PC-9 (cell line): ENCODE measurements around the gene TTC39A. TPM values are rescaled to one million over a fixed set of nuclear protein-coding genes. Genes with fewer than 3 reads are reported as not detected.

ENCODE experiments used
- BruUV-seq: library from RNA; stranded (reverse); fragments of 400-500 nt; replicated peaks from 2 replicates; lab custom pipeline; 2021; lab: Mats Ljungman, UMichigan
- CTCF ChIA-PET: fragments of 300-600 bp; sonication (Branson Sonifier 250); formaldehyde crosslinking; loops from one replicate; lab custom pipeline; 2022; ENCODE audit warnings: antibody characterized with exemption; lab: Charles Lee
- POLR2A ChIA-PET: fragments of 300-600 bp; sonication (Branson Sonifier 250); formaldehyde crosslinking; loops from one replicate; lab custom pipeline; 2022; ENCODE audit warnings: antibody characterized with exemption; ENCODE audit not compliant: unreplicated experiment; lab: Charles Lee
- DNase-seq, 2 experiments: peaks; one replicate each; pipeline versions ENCODE4 v3.0.0 to v3.0.0-alpha.2; 2015 to 2022; ENCODE audit warnings: mixed read lengths in 1 of 2
- H2AFZ ChIP-seq: fragments of 200-600 bp; sonication (generic); 2 replicates; pipeline ENCODE4 v1.8.1; 2017; ENCODE audit warnings: antibody characterized with exemption
- H3F3A ChIP-seq: fragments of 200-600 bp; sonication (generic); 2 replicates; pipeline ENCODE4 v1.8.1; 2017; ENCODE audit warnings: antibody characterized with exemption, mild to moderate bottlenecking, low read depth; ENCODE audit not compliant: insufficient read depth
- H3K27ac ChIP-seq: fragments of 200-600 bp; sonication (generic); 2 replicates; pipeline ENCODE4 v1.6.1; 2016; ENCODE audit warnings: mixed run types
- H3K27me3 ChIP-seq: fragments of 200-600 bp; sonication (generic); 2 replicates; pipeline ENCODE4 v1.6.1; 2016; ENCODE audit warnings: low read depth, mixed run types; ENCODE audit not compliant: insufficient read depth
- H3K36me3 ChIP-seq: fragments of 200-600 bp; sonication (generic); 2 replicates; pipeline ENCODE4 v1.6.1; 2016; ENCODE audit warnings: low read depth, mixed run types
- H3K4me1 ChIP-seq: fragments of 200-600 bp; sonication (generic); replicated peaks from 2 replicates; pipeline ENCODE4 v1.6.1; 2016; ENCODE audit warnings: mixed run types; ENCODE audit not compliant: insufficient read depth
- H3K4me2 ChIP-seq: fragments of 200-600 bp; sonication (generic); 2 replicates; pipeline ENCODE4 v1.6.1; 2017; ENCODE audit warnings: mixed run types
- H3K4me3 ChIP-seq: fragments of 200-600 bp; sonication (generic); 2 replicates; pipeline ENCODE4 v1.6.1; 2016; ENCODE audit warnings: mixed run types
- H3K79me2 ChIP-seq: fragments of 200-600 bp; sonication (generic); 2 replicates; pipeline ENCODE4 v1.6.1; 2017; ENCODE audit warnings: low read depth, mixed run types
- H3K9me2 ChIP-seq: fragments of 200-600 bp; sonication (generic); 2 replicates; pipeline ENCODE4 v1.8.1; 2017; ENCODE audit warnings: mild to moderate bottlenecking; ENCODE audit not compliant: insufficient read depth
- H3K9me3 ChIP-seq: fragments of 200-600 bp; sonication (generic); 2 replicates; pipeline ENCODE4 v1.8.1; 2016; ENCODE audit warnings: low read depth; ENCODE audit not compliant: insufficient read depth
- H4K20me1 ChIP-seq: fragments of 200-600 bp; sonication (generic); 2 replicates; pipeline ENCODE4 v1.8.1; 2017; ENCODE audit not compliant: insufficient read depth
- EZH2 ChIP-seq: fragments of 200-600 bp; sonication (generic); IDR thresholded peaks from 2 replicates; pipeline ENCODE4 v1.8.0; 2017; ENCODE audit warnings: antibody characterized with exemption, low read depth
- intact Hi-C: fragments of 100-400 bp; cut with micrococcal nuclease; formaldehyde crosslinking; loops from one replicate; pipeline ENCODE4 v1.10.0; 2022; ENCODE audit not compliant: unreplicated experiment
- total RNA-seq: library from RNA; stranded (reverse); gene quantifications from 2 replicates; pipeline ENCODE4 v1.2.3, GENCODE V29; 2021
- TF ChIP-seq, protein P1 (sequence below): fragments of 200-600 bp; sonication (generic); conservative IDR thresholded peaks from 2 replicates; pipeline ENCODE4 v1.6.1; 2017; ENCODE audit warnings: mixed run types, antibody characterized with exemption, mild to moderate bottlenecking, moderate library complexity

Gene TTC39A
- total RNA-seq, 1 experiment from 2014 or later = 7.3 TPM

DNA sequence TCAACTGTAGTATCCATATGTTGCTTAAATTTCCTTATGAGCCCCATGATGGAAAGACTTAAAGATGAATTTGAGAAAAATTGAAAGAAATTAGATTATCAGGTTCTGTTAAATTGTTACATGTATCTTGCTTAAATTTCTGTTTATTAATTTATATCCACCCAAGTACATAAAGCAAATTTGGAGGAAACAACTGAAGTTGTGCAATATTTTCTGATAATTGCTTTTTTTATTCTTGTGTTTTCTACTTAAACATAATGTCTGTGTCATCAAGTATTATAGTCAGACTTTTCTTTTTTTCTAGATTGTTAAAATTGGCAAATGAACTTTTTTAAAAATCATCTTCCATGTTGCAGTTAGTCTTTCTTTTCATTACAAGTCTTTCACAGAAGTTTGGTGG lies 57.4 kb downstream of the TTC39A start:
- Histone ChIP-seq H3K4me1 (peaks cover 7% of the 10 kb centered on the region), H3K9me3 (no peaks in the 10 kb centered on the region), H4K20me1 (no peaks in the 10 kb centered on the region; the same call in 1 of the 2 replicates), H3K27ac (no peak overlapping the region), H3F3A (peaks cover under 1% of the 10 kb centered on the region; the same call in 1 of the 2 replicates), H3K9me2 (no peaks in the 10 kb centered on the region), H3K27me3 (no peaks in the 10 kb centered on the region), H3K4me3 (no peak overlapping the region), H3K79me2 (peaks cover 13% of the 10 kb centered on the region), H3K4me2 (no peak overlapping the region), H3K36me3 (peaks cover 12% of the 10 kb centered on the region; the same call in 1 of the 2 replicates), H2AFZ (no peak overlapping the region)
- CTCF ChIA-PET = no interaction called here
- DNase-seq = no peak
- POLR2A ChIA-PET = no interaction called here
- BruUV-seq = no TSS peak
- intact Hi-C loops = no loop called here
- no peak for TF ChIP-seq EZH2
- TF ChIP-seq, protein P1, sequence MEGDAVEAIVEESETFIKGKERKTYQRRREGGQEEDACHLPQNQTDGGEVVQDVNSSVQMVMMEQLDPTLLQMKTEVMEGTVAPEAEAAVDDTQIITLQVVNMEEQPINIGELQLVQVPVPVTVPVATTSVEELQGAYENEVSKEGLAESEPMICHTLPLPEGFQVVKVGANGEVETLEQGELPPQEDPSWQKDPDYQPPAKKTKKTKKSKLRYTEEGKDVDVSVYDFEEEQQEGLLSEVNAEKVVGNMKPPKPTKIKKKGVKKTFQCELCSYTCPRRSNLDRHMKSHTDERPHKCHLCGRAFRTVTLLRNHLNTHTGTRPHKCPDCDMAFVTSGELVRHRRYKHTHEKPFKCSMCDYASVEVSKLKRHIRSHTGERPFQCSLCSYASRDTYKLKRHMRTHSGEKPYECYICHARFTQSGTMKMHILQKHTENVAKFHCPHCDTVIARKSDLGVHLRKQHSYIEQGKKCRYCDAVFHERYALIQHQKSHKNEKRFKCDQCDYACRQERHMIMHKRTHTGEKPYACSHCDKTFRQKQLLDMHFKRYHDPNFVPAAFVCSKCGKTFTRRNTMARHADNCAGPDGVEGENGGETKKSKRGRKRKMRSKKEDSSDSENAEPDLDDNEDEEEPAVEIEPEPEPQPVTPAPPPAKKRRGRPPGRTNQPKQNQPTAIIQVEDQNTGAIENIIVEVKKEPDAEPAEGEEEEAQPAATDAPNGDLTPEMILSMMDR = no peak

DNA sequence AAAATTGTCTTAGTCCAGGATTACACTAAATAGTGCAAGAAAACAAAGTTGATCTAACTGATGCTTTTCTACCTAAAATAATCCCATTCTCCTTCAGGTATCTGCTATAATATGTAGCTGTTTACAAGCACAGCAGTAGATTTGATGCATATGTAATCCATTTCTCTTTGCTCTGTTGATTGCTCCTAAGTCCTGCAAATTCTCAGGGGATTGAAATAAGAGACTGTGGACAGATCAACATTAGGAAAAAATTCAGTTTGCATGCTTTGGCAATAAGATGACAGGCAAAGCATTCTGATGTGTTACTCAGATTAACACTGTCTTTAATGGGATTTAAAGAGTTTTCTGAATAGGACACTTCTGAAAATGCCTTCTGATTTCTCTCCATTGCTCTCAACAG lies 59.6 kb downstream of the TTC39A start:
- H3K79me2 ChIP-seq = peaks cover 34% of the 10 kb centered on the region
- no TSS peak for BruUV-seq

DNA sequence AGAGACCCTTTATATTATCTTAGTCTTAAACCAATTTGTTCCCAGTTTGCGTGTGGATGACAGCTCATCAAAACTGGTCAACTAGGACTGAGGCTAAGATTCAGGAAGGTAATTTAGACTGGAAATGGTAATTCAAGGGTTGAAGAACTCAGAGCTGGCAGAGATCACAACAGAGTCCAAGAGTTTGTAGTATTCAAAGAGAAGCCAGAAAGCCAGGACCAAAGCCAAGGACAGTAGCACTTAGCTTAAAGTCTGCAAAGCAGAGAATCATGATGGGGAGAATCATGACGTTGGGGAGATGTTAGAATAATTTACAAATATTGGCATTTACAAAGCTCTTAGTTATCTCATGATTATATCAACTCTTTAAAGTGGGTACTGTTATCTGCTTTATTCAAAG lies 61.7 kb downstream of the TTC39A start:
- Histone ChIP-seq H3K36me3 (peaks cover 12% of the 10 kb centered on the region; the same call in 1 of the 2 replicates), H3F3A (no peaks in the 10 kb centered on the region; the same call in 1 of the 2 replicates), H3K9me2 (no peaks in the 10 kb centered on the region), H3K4me2 (no peak overlapping the region), H3K27ac (no peak overlapping the region), H3K27me3 (no peaks in the 10 kb centered on the region), H4K20me1 (peaks cover 7% of the 10 kb centered on the region; the same call in 1 of the 2 replicates), H2AFZ (no peak overlapping the region), H3K4me3 (no peak overlapping the region), H3K79me2 (peaks cover 53% of the 10 kb centered on the region), H3K4me1 (peaks cover 24% of the 10 kb centered on the region), H3K9me3 (no peaks in the 10 kb centered on the region)
- no peak for DNase-seq
- POLR2A ChIA-PET = no interaction called here
- CTCF ChIA-PET = interaction anchor here (0.6 kb wide), 1 partner anchor 433 kb away, joined by 10 read pairs; no protein-coding TSS in a partner anchor
- no peak for TF ChIP-seq EZH2
- TF ChIP-seq, protein P1 = no peak
- intact Hi-C loops = no loop called here
- BruUV-seq = no TSS peak

More for the DNA sequence above, 59.6 kb downstream of the TTC39A start:
- Histone ChIP-seq H3K4me3 (no peak overlapping the region), H4K20me1 (no peaks in the 10 kb centered on the region; the same call in 1 of the 2 replicates), H3K9me2 (no peaks in the 10 kb centered on the region), H3F3A (no peaks in the 10 kb centered on the region; the same call in 1 of the 2 replicates), H3K27ac (no peak overlapping the region), H3K36me3 (peaks cover 12% of the 10 kb centered on the region; the same call in 1 of the 2 replicates), H3K27me3 (no peaks in the 10 kb centered on the region), H3K4me2 (no peak overlapping the region), H3K4me1 (peaks cover 16% of the 10 kb centered on the region), H3K9me3 (no peaks in the 10 kb centered on the region), H2AFZ (no peak overlapping the region)
- ChIA-PET POLR2A (no interaction called here), CTCF (no interaction called here)
- TF ChIP-seq, protein P1 = no peak
- no peak for TF ChIP-seq EZH2
- no peak for DNase-seq
- intact Hi-C loops = no loop called here
